Measurements from ENCODE around the gene BDKRB2.
A peak's percentile ranks its signal among the peaks of the same experiment; 100 is the strongest.
"Not testable (repeated sequence)": the region's sequence is repeated elsewhere in the genome, so short reads cannot be mapped to it uniquely, and the experiment has no call there.

Gene BDKRB2

DNA sequence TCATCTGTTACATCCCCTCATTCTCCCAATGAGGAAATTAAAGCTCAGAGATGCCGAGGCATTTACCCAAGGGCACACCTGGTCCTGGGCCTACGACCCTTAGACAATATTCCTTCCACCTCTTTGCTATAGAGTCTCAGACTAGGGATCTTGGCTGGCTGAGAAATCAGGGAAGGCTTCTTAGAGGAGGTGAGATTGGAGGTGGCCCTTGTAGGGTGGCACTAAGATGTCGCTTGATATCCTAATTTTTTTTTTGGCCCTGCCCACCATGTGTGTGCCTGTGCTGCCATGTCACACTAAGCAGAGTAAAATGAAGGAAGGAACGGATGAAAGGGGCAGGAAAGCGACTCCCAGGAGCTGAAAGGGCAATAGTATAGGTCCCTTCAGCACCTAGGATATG, 20.6 kb downstream of the BDKRB2 start:
- DNase-seq (ENCODE audit: low spot score): no peak

DNA sequence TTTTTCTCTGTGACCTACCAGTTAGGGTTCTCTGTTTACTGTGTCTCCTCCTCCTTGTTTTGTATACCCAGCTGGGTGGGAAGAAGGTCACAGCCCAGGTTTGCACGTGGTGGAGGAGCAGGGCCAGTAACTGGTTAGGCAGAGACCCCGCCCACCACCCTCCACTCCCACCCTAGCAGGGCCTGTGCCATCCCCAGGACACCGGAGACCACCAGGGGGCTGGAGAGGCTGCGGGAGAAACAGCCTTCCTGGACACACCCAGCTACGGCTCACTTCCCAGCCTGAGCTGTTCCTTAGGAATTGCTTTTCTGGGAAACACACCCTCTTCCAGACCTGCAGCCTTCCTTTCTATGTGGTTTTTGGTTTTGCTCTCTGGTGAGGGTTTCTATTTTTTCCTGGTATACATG, 21.1 kb downstream of the BDKRB2 start:
- peak; percentile 86 for DNase-seq (ENCODE audit: low spot score)

DNA sequence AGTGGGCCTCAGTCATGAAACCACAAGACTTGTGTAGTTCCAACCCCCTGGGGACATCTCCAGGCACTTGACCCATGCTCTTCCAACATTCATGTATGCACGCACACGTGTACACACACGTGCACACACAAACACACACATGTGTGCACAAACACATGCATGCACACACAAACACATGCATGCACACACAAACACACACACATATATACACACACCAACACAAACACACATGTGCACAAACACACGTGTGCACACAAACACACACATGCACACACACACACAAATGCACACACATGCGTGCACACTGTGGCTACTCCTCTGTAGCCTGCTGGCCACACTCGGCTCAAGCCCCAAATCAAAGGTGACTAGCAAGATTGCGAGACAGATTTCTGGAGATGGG, 22.8 kb downstream of the BDKRB2 start:
- DNase-seq (ENCODE audit: low spot score): no peak

DNA sequence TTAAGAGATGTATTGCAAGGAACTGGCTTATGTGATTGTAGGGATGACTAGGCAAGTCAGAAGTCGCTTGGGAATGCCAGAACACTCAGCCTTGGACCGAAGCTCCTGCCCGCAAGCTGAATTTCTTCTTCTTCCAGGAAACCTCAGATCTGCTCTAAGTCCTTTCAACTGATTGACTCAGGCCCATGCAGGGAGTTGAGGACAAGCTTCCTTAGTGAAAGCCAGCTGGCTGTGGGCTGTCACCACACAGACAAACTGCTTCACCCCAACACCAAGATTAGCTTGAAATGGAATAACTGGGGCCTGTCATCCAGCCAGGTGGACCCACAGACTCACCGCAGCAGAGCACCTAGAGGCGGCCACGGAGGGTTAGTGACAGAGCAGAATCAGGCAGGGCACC, 24.7 kb downstream of the BDKRB2 start:
- no peak for DNase-seq (ENCODE audit: low spot score)

DNA sequence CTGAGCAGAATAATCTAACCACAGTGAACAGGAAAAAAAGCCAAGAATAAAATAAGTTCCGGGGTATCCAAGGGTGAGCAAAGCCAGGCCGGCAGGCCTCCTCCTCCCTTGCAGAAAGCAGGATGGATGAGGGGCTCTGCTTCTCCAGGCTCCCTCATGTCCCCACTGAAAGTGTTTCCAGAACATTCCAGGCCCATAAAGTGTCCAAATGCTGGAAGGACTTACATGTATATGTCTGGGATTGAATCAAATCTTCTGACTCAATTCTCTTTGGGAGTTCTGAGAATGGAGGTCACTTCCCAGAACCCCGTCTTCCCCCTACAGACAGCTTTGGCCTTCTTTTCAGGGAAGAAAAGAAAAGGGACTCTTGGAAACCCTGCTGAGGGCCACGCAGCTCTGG, 26.4 kb downstream of the BDKRB2 start:
- DNase-seq (ENCODE audit: low spot score): no peak

- no peak for DNase-seq (ENCODE audit: low spot score)
Observed at GRCh38 chr14:96231526-96232130, 27.0 kb downstream of the BDKRB2 start.

- no peak for DNase-seq (ENCODE audit: low spot score)
Observed at GRCh38 chr14:96232506-96232905, 27.9 kb downstream of the BDKRB2 start.

DNA sequence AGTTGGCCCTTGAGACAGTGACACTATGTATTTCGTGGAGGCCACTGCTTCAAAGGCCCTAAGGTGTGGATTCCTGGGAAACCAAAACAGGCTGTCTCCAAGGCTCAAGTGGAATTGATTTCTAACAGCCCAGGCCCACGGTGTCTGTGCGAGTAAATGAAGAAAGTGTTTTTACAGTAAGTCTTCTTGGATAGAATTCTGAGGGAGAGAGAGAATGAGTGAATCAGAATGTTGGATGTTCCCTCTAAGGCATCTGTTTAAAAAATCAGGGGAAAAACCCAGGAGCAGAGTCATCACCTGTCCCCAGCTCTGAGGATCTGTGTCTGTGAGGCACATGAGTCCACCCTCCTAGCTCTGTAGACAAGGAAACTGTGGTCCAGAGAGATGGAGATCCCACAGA, 29.0 kb downstream of the BDKRB2 start:
- DNase-seq (ENCODE audit: low spot score): no peak

DNA sequence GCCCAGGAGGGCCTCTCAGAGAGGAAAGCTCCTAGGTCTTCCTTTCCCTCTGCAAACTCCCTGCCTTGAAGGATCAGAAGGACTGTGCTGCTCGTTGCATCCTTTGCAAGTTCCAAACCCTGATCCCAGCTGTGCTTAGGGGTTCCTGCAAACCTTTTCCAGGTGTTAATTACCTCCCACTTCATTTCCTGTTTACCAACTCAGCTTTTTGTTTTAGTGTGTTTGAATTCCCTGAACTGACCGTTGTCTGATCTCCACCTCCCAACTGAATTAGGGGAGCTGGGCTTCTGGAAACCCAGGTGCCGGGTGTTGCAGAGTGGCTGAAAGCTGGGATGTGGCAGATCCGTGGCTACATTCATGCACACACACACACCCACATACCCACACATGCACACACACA, 30.8 kb downstream of the BDKRB2 start:
- no peak for DNase-seq (ENCODE audit: low spot score)

DNA sequence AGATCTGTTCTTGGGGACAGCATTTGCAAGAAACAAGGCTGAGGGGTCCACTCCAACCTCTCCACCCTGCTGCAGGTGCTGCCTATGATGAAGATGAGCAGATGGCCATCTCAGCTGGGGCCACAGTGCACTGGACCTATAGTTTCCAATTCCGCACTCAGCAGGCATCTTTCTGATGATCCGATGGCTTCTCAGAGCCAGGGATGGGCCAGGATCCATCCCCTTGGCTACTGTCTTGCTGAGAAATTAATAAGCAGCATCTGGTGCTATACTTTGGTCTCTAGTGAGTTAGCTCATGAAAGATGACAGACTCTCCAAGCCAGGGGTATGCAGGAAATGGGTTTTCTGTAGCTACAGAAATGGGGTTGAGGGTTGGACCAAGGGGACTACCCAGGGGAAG, 33.0 kb downstream of the BDKRB2 start:
- DNase-seq (ENCODE audit: low spot score): no peak

DNA sequence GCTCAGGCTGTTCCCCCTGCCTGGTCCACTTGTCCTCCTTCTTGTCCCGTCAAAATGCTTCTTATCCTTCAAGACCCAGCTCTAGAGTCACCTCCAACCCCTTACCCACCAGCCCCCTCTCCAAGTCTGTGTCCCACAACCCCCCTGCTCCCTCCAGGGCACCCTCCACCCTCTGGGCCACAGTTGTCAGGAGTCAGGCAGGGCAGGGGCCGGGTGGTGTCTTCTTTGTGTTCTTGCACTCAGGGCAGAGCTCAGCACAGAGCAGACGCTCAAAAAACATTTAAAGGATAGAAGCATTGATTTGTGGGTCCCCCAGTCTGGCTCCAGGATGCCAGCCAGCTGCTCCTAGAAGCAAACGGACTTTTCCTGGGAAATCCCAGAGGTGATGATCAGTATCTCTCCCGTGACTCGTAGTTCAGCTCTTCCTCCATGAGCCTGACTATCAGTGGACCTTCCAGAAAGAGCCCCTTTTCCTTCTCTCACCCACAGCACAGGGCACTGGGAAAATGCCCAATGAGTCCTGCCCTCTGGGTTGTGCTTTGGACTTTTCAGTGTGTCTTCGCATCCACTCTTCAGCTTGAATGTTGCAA, 34.1 kb downstream of the BDKRB2 start:
- DNase-seq (ENCODE audit: low spot score): no peak

GRCh38 chr14:96239711-96240141, 35.1 kb downstream of the BDKRB2 start:
- DNase-seq (ENCODE audit: low spot score): no peak

GRCh38 chr14:96240641-96241040, 36.0 kb downstream of the BDKRB2 start:
- DNase-seq (ENCODE audit: low spot score): no peak

GRCh38 chr14:96242126-96242525, 37.5 kb downstream of the BDKRB2 start:
- DNase-seq (ENCODE audit: low spot score): no peak

- DNase-seq (ENCODE audit: low spot score): no peak
Observed at GRCh38 chr14:96243785-96244184, 39.1 kb downstream of the BDKRB2 start.

- not testable (repeated sequence) for DNase-seq (ENCODE audit: low spot score)
Observed at GRCh38 chr14:96245074-96245473, 40.4 kb downstream of the BDKRB2 start.

- DNase-seq (ENCODE audit: low spot score): peak; percentile 67
Observed at GRCh38 chr14:96245710-96246538, 41.3 kb downstream of the BDKRB2 start.

DNA sequence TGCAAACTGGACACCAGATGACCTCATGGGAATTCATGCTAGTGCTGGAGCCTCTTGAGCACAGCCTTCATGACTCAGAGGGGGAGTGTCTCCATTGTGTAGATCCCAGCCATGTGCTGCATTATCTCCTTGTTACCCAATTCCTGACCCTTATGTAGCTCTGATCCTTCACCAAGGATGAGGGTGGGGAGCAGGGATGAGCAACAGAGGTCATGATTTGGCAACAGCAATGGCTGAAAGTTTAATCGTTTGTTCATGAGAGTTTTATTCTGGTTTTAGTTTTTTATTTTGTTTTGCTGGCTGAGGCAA, 41.9 kb downstream of the BDKRB2 start:
- peak; percentile 92 for DNase-seq (ENCODE audit: low spot score)

- DNase-seq (ENCODE audit: low spot score): no peak
Observed at GRCh38 chr14:96247031-96247430, 42.4 kb downstream of the BDKRB2 start.

DNA sequence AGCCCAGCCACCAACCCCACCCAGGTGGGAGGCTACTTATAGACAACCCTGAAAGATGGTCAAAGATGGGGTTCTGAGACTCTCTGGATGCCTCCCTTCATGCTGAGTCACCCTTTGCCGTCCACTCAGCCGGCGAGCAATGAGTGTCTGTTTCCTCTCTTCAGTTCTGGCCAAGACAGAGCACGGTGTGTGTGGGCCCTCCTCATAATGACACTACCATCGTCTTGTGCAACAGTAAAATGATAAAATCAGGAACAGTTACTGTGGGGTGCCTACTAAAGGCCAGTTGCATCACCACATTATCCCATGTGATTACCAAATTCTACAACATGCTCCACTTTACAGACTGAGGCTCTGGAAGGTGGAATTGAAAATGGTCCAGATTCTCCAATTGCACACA, 44.4 kb downstream of the BDKRB2 start:
- peak; percentile 84 for DNase-seq (ENCODE audit: low spot score)

- no peak for DNase-seq (ENCODE audit: low spot score)
Observed at GRCh38 chr14:96250485-96250884, 45.8 kb downstream of the BDKRB2 start.

DNA sequence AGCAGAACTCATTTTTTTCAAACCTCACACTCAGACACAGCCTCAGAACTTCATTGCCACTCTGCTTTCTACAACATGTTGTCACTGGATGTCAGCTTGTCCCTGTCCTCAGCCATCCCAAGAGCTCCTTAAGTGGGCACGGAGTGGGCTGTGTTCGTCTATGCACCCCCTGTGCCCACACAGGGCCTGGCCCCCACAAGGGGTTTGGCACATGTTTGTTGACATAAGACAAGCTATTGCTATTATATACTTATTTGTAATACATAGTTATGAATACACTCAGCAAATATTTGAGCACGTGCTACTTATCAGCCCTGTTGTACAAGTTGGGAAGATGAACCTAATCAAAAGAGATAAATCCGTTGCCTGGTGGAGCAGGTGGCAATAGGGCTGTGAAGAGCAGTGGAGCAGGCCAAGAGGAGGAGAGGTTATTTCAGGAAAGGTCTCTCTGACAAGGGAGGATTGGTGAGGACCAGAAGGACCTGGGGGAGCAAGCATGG, 47.1 kb downstream of the BDKRB2 start:
- no peak for DNase-seq (ENCODE audit: low spot score)

DNA sequence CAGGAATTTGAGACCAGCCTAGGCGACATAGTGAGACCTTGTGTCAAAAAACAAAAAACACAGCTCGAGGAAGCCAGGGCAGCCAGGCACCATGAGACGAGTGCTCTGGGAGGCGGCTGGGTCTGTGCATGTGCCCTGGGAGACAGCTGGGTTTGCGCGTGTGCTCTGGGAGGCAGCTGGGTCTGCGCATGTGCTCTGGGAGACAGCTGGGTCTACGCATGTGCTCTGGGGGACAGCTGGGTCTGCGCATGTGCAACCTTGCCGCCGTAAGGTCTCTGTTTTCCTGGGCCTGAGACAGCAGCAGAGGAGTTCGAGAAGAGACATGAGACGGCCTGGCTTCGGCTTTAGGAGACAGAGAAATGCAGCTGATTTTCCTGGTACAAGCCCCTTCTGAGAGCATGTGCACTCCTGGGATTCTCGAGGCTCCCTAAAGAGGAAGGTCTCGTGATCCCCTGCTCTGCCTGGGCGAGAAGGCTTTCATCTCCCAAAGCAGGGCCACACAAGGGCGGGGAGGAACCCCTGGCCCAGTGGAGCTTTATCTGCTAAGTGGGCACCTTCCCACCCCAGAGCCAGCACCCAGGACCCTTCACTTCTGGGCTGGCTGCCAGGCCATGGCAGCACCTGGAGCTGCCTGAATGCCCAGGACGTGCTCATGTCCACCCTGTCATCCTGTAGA, 47.8 kb downstream of the BDKRB2 start:
- DNase-seq (ENCODE audit: low spot score): peak; percentile 85

Measured in GM03348 (cell line).